HuH-7.5 (cell line): ENCODE data around the gene BPIFB2.

ENCODE experiments used
- DNase-seq: peaks from one replicate; pipeline ENCODE4 v3.0.0; 2011; ENCODE audit warnings: low spot score

The BPIFB2 gene

DNA sequence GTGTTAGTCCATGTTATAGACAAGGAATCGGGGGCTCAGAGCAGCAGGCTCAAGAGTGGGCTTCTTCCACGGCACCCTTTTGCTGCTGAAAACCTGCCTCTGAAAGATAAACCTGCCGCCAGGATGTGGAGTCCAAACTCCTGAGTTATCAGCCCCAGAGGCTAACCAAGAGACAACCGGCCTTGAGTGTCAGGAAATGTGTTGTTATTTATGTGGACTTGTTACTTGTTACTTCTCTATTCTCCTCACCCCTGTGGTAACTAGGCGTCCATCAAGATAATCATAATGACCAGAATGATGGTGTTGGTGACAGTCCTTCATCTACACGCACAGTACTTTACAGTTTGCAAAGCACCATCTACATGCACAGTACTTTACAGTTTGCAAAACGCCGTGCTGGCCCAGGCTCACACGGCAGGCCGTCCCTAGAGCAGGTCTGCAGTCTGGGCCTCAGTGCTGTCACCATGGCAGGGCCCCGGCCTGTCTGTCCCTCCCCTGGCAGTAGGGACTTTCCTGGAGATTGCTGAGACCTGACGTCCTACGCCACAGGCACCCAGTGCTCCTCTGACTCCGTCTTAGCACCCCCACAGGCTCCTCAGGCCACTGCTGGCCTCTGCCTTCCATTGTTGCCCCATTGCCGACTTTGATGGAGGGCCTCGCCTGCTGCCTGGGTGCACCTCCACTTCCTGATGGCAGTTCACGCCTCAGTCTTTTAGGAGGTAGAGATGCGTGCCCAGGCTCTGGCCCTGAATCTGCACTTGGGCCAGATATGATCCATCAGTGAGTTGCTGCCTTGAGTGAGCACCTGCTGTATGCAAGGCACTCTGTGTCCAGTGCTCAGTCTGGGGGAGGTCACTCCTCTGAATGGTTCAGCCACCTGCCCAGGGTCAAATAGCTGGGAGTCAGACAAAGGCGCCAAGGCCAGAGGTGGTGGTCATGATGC is 62.9 kb downstream of the BPIFB2 start:
- DNase-seq, result no peak

DNA sequence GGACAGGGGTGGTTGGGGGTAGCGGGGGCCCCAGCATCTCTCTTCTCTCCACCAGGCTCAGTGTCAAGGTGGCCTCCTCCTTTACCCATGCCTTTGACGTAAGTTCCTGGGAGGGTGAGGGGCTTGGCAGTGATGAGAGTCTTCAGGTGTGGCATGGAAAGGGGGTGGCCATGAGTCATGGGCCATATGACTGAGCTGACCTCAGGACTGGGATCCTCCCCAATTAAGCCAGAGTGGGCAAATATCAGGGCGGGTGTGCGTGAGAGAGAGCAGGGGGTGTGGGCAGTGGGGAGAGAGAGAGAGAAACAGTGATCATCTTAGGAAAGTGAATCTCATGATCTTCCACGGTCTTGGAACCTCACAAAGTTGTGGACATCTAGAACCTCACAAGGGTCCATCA is 63.7 kb downstream of the BPIFB2 start:
- no peak for DNase-seq

DNA sequence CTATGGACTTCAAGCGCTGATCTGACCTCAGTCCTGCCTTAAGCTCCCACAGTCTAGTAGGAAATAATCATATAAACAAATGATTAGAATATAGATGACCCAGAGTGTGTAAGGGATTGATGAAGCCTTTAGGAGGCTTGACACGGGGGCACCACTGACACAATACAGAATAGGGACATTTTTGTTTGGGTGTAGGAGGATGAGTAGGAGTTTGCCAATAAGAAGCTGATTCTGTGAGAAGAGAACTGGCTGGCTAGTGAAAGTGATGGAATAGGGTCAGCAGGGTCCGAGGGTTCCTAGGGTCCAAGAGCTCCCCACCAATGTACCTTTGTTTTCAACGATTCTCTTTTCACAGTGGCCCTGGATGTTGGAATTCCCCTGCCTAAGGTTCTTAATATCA is 64.9 kb downstream of the BPIFB2 start:
- no peak for DNase-seq

DNA sequence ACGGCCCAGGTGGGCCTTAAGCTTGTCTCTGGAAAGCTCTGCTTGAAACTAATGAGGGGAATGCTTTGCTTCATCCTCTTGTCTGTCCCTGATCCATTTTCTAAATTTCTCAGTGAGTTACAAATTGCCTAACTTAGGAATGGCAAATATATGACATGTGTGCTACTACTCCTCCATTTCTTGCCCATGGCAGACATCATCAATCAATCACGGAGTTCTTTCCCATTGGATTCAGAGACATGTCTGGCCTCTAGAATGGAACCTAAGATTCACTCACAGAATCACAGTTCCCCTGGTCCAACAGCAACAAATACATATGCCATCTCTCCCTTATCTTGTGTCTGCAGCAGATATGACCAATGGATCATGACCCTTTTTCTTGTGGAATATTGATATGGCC is 65.3 kb downstream of the BPIFB2 start:
- DNase-seq, result no peak
